Neural cell (in vitro differentiated cells): Measurements from ENCODE around the gene ARL6IP6. TPM values are rescaled to one million over a fixed set of nuclear protein-coding genes. Genes with fewer than 3 reads are reported as not detected.
"Not testable (repeated sequence)": the region's sequence is repeated elsewhere in the genome, so short reads cannot be mapped to it uniquely, and the experiment has no call there.

ENCODE experiments used
- H2AFZ ChIP-seq: fragments of 200-600, 300-800 bp; sonication (generic), shearing (Covaris generic); 2 replicates; pipeline ENCODE4 v1.6.0; 2014; ENCODE audit warnings: low read depth, mild to moderate bottlenecking, antibody characterized with exemption, low read length, moderate library complexity
- H3F3A ChIP-seq: fragments of 200-600 bp; shearing (Covaris generic); 2 replicates; pipeline ENCODE4 v1.6.1; 2016; ENCODE audit warnings: mild to moderate bottlenecking, moderate library complexity, mixed read lengths, antibody characterized with exemption, low read length; ENCODE audit not compliant: insufficient read depth, poor library complexity, severe bottlenecking
- H3K27ac ChIP-seq: fragments of 200-600, 300-800 bp; sonication (generic), shearing (Covaris generic); 2 replicates; pipeline ENCODE4 v1.5.1; 2014; ENCODE audit warnings: mild to moderate bottlenecking, low read length, moderate library complexity
- H3K27me3 ChIP-seq: fragments of 300-800, 200-600 bp; sonication (generic), shearing (Covaris generic); 2 replicates; pipeline ENCODE4 v1.6.0; 2014; ENCODE audit warnings: mild to moderate bottlenecking, low read depth, low read length, moderate library complexity; ENCODE audit not compliant: insufficient read depth
- H3K36me3 ChIP-seq: fragments of 300-800, 200-600 bp; sonication (generic), shearing (Covaris generic); 2 replicates; pipeline ENCODE4 v1.5.1; 2014; ENCODE audit warnings: mild to moderate bottlenecking, antibody characterized with exemption, low read length, moderate library complexity; ENCODE audit not compliant: insufficient read depth
- H3K4me2 ChIP-seq: fragments of 300-800, 200-600 bp; sonication (generic), shearing (Covaris generic); 2 replicates; pipeline ENCODE4 v1.6.0; 2014; ENCODE audit warnings: mild to moderate bottlenecking, low read length
- H3K4me3 ChIP-seq: fragments of 300-800, 200-600 bp; sonication (generic), shearing (Covaris generic); 2 replicates; pipeline ENCODE4 v1.5.1; 2014; ENCODE audit warnings: mild to moderate bottlenecking, low read length, moderate library complexity
- H3K79me2 ChIP-seq: fragments of 200-600 bp; shearing (Covaris generic); replicated peaks from 2 replicates; pipeline ENCODE4 v1.6.0; 2014; ENCODE audit warnings: mild to moderate bottlenecking, low read length, moderate library complexity; ENCODE audit not compliant: insufficient read depth
- H3K9ac ChIP-seq: fragments of 300-800, 200-600 bp; sonication (generic), shearing (Covaris generic); 2 replicates; pipeline ENCODE4 v1.6.1; 2016; ENCODE audit warnings: mild to moderate bottlenecking, low read length, mixed read lengths
- H3K9me2 ChIP-seq: fragments of 200-600 bp; shearing (Covaris generic); 2 replicates; pipeline ENCODE4 v1.6.1; 2016; ENCODE audit warnings: mild to moderate bottlenecking, low read length, mixed read lengths; ENCODE audit not compliant: insufficient read depth
- H3K9me3 ChIP-seq: fragments of 200-600, 300-800 bp; sonication (generic), shearing (Covaris generic); 2 replicates; pipeline ENCODE4 v1.6.1; 2016; ENCODE audit warnings: mild to moderate bottlenecking, mixed run types, low read length, moderate library complexity, mixed read lengths
- H4K20me1 ChIP-seq: fragments of 200-600 bp; shearing (Covaris generic); 2 replicates; pipeline ENCODE4 v1.6.1; 2016; ENCODE audit warnings: mild to moderate bottlenecking, mixed run types; ENCODE audit not compliant: insufficient read depth
- EP300 ChIP-seq: fragments of 450-650 bp; conservative IDR thresholded peaks from 2 replicates; pipeline ENCODE4 v1.6.1; 2014; ENCODE audit warnings: antibody characterized with exemption, mild to moderate bottlenecking, moderate library complexity; ENCODE audit not compliant: poor library complexity, severe bottlenecking
- EZH2 ChIP-seq: fragments of 200-600, 300-800 bp; shearing (Covaris generic), sonication (generic); IDR thresholded peaks from 2 replicates; pipeline ENCODE4 v1.6.1; 2014; ENCODE audit warnings: antibody characterized with exemption, low read length, borderline replicate concordance, mild to moderate bottlenecking; ENCODE audit not compliant: insufficient read depth, poor library complexity, severe bottlenecking
- MXI1 ChIP-seq: fragments of 450-650 bp; conservative IDR thresholded peaks from 2 replicates; pipeline ENCODE4 v1.6.1; 2014; ENCODE audit warnings: antibody characterized with exemption, mild to moderate bottlenecking; ENCODE audit not compliant: poor library complexity, severe bottlenecking
- POLR2AphosphoS5 ChIP-seq: IDR thresholded peaks from 2 replicates; pipeline ENCODE4 v1.6.1; 2012
- RAD21 ChIP-seq: fragments of 450-650 bp; conservative IDR thresholded peaks from 2 replicates; pipeline ENCODE4 v1.6.1; 2014; ENCODE audit warnings: antibody characterized with exemption, mild to moderate bottlenecking, moderate library complexity
- SMC3 ChIP-seq: fragments of 450-650 bp; conservative IDR thresholded peaks from 2 replicates; pipeline ENCODE4 v1.6.1; 2014; ENCODE audit warnings: antibody characterized with exemption, mild to moderate bottlenecking, moderate library complexity; ENCODE audit not compliant: poor library complexity
- TAF1 ChIP-seq: IDR thresholded peaks from 2 replicates; pipeline ENCODE4 v1.6.1; 2012; ENCODE audit warnings: low read depth
- polyA plus RNA-seq: library from polyadenylated mRNA; depleted of rRNA; stranded (reverse); fragments of >200 nt; gene quantifications from 2 replicates; pipeline ENCODE4 v1.2.3, GENCODE V29; 2014
- TF ChIP-seq, protein P1 (sequence below): fragments of 450-650 bp; IDR thresholded peaks from 2 replicates; pipeline ENCODE4 v1.5.1; 2014; ENCODE audit warnings: antibody characterized with exemption, mild to moderate bottlenecking, moderate library complexity; ENCODE audit not compliant: poor library complexity, severe bottlenecking
- TF ChIP-seq, protein P2 (sequence below): IDR thresholded peaks from 2 replicates; pipeline ENCODE4 v1.6.1; 2012; ENCODE audit warnings: borderline replicate concordance

ARL6IP6 gene
- polyA plus RNA-seq, 1 donor from 2014 or later = 46.0 TPM

DNA sequence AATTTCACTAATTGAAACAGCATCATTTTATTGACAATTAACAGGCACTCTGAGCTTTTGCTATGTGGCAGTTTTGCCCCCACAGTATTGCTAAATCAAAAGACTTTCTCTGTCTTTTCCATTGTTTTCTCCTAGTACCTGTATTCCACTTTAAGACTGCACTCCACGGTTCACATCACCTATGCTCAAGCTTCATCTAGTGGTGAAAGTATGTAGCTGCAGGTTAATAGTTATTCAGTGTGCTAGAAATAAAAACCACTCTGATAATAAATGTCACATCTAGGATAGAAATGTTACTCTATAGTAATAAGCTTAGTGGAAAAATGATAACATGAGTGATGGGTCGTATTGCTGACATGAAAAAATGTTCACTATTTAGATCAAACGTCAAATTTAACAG lies 24.6 kb downstream of the ARL6IP6 start:
- no peak overlapping the region for H2AFZ ChIP-seq
- no peak overlapping the region for H3K4me2 ChIP-seq

DNA sequence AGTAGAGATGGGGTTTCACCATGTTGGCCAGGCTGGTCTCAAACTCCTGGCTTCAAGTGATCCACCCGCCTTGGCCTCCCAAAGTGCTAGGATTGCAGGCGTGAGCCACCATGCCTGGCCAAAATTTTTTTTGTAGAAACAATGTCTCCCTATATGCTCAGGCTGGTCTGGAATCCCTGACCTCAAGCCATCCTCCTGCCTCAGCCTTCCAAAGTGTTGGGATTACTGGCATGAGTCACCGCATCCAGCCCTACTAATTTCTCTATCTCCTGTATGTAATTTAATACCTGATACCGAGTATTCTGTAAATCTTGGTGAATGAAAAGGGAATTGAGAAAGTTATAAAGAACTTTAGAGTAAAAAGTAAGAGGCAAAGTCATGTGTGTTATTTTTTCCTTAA lies 29.3 kb downstream of the ARL6IP6 start:
- H3K79me2 ChIP-seq, H3K4me3 ChIP-seq, H3F3A ChIP-seq, H3K9me3 ChIP-seq, H3K27me3 ChIP-seq, H3K36me3 ChIP-seq, H3K9me2 ChIP-seq, H3K27ac ChIP-seq, H2AFZ ChIP-seq, H4K20me1 ChIP-seq, H3K9ac ChIP-seq, H3K4me2 ChIP-seq: not testable (repeated sequence)

More for the DNA sequence above, 24.6 kb downstream of the ARL6IP6 start:
- Histone ChIP-seq H4K20me1 (no peaks in the 10 kb centered on the region), H3K9ac (no peak overlapping the region), H3K27ac (no peak overlapping the region), H3F3A (no peaks in the 10 kb centered on the region), H3K4me3 (no peak overlapping the region), H3K36me3 (peaks cover 4% of the 10 kb centered on the region), H3K9me2 (no peaks in the 10 kb centered on the region), H3K79me2 (no peaks in the 10 kb centered on the region), H3K9me3 (no peaks in the 10 kb centered on the region), H3K27me3 (no peaks in the 10 kb centered on the region)
- TF ChIP-seq RAD21 (peak; percentile 55), SMC3 (peak; percentile 65), POLR2AphosphoS5 (peak; percentile 46), TAF1 (no peak), EP300 (peak; percentile 25)
- TF ChIP-seq, protein P1, sequence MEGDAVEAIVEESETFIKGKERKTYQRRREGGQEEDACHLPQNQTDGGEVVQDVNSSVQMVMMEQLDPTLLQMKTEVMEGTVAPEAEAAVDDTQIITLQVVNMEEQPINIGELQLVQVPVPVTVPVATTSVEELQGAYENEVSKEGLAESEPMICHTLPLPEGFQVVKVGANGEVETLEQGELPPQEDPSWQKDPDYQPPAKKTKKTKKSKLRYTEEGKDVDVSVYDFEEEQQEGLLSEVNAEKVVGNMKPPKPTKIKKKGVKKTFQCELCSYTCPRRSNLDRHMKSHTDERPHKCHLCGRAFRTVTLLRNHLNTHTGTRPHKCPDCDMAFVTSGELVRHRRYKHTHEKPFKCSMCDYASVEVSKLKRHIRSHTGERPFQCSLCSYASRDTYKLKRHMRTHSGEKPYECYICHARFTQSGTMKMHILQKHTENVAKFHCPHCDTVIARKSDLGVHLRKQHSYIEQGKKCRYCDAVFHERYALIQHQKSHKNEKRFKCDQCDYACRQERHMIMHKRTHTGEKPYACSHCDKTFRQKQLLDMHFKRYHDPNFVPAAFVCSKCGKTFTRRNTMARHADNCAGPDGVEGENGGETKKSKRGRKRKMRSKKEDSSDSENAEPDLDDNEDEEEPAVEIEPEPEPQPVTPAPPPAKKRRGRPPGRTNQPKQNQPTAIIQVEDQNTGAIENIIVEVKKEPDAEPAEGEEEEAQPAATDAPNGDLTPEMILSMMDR = peak; percentile 66

DNA sequence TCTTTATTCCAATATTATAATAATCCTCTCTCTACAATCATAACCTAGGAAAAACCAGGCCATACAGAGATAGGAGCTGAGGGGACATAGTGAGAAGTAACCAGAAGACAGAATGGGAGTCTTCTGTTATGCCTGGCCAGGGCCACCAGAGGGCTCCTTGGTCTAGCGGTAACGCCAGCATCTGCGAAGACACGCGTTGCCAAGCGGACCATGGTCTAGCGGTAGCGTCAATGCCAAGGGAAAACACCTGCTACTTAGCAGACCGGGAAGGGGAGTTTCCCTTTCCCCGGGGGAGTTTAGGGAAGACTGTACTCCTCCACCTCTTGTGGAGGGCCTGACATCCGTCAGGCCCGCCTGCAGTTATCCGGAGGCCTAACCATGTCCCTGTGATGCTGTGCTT lies 36.6 kb downstream of the ARL6IP6 start:
- H4K20me1 ChIP-seq = no peaks in the 10 kb centered on the region
- H3K4me2 ChIP-seq = no peak overlapping the region
- H3K27ac ChIP-seq = no peak overlapping the region
- TF ChIP-seq EP300 = no peak
- TF ChIP-seq TAF1 = no peak
- TF ChIP-seq SMC3 = no peak
- no peak for TF ChIP-seq POLR2AphosphoS5
- no peak for TF ChIP-seq MXI1
- TF ChIP-seq EZH2 = no peak
- no peak for TF ChIP-seq RAD21
- TF ChIP-seq, protein P1 = no peak
- TF ChIP-seq, protein P2, sequence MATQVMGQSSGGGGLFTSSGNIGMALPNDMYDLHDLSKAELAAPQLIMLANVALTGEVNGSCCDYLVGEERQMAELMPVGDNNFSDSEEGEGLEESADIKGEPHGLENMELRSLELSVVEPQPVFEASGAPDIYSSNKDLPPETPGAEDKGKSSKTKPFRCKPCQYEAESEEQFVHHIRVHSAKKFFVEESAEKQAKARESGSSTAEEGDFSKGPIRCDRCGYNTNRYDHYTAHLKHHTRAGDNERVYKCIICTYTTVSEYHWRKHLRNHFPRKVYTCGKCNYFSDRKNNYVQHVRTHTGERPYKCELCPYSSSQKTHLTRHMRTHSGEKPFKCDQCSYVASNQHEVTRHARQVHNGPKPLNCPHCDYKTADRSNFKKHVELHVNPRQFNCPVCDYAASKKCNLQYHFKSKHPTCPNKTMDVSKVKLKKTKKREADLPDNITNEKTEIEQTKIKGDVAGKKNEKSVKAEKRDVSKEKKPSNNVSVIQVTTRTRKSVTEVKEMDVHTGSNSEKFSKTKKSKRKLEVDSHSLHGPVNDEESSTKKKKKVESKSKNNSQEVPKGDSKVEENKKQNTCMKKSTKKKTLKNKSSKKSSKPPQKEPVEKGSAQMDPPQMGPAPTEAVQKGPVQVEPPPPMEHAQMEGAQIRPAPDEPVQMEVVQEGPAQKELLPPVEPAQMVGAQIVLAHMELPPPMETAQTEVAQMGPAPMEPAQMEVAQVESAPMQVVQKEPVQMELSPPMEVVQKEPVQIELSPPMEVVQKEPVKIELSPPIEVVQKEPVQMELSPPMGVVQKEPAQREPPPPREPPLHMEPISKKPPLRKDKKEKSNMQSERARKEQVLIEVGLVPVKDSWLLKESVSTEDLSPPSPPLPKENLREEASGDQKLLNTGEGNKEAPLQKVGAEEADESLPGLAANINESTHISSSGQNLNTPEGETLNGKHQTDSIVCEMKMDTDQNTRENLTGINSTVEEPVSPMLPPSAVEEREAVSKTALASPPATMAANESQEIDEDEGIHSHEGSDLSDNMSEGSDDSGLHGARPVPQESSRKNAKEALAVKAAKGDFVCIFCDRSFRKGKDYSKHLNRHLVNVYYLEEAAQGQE = no peak
- H2AFZ ChIP-seq = no peak overlapping the region
- H3F3A ChIP-seq = no peaks in the 10 kb centered on the region
- H3K9me2 ChIP-seq = no peaks in the 10 kb centered on the region
- H3K36me3 ChIP-seq = no peaks in the 10 kb centered on the region
- no peaks in the 10 kb centered on the region for H3K27me3 ChIP-seq
- H3K79me2 ChIP-seq = no peaks in the 10 kb centered on the region
- no peaks in the 10 kb centered on the region for H3K9me3 ChIP-seq
- no peak overlapping the region for H3K4me3 ChIP-seq
- no peak overlapping the region for H3K9ac ChIP-seq
